Vagina (tissue), 2 donors: Measurements from ENCODE around the gene LDAH. TPM values are rescaled to one million over a fixed set of nuclear protein-coding genes. Genes with fewer than 3 reads are reported as not detected.

ENCODE experiments used
- DNase-seq, 2 donors: peaks; one replicate each; pipeline ENCODE4 v3.0.0-alpha.2; 2017; ENCODE audit errors: extremely low spot score in 2 of 2
- H3K27ac ChIP-seq: fragments of 200-600 bp; sonication (generic); one replicate; pipeline ENCODE4 v1.5.1; 2019
- H3K27me3 ChIP-seq: fragments of 200-600 bp; sonication (generic); one replicate; pipeline ENCODE4 v1.5.1; 2019
- H3K36me3 ChIP-seq, 2 donors: fragments of 200-600 bp; sonication (generic); one replicate each; pipeline ENCODE4 v1.5.1; 2017 to 2019
- H3K4me1 ChIP-seq: fragments of 200-600 bp; sonication (generic); one replicate; pipeline ENCODE4 v1.5.1; 2019
- H3K4me3 ChIP-seq, 2 donors: fragments of 200-600 bp; sonication (generic); 1 replicate in 1 of 2; 2 replicates in 1 of 2; pipeline ENCODE4 v1.5.1; 2016 to 2019
- H3K9me3 ChIP-seq: fragments of 200-600 bp; sonication (generic); one replicate; pipeline ENCODE4 v1.5.1; 2019
- POLR2A ChIP-seq, 2 donors: fragments of 450-650 bp; IDR thresholded peaks; one replicate each; pipeline ENCODE4 v1.6.1; 2017; ENCODE audit warnings: antibody characterized with exemption in 2 of 2, mild to moderate bottlenecking in 2 of 2, moderate library complexity in 2 of 2
- POLR2AphosphoS5 ChIP-seq, 2 donors: sonication (generic); formaldehyde crosslinking; IDR thresholded peaks; one replicate each; pipeline ENCODE4 v1.9.0; 2017; ENCODE audit warnings: antibody characterized with exemption in 2 of 2, mild to moderate bottlenecking in 2 of 2, low read depth in 1 of 2; ENCODE audit not compliant: insufficient read depth in 1 of 2
- intact Hi-C: fragments of 100-400 bp; cut with DNase I; formaldehyde crosslinking; loops from one replicate; pipeline ENCODE4 v1.15.1; 2023
- total RNA-seq: library from RNA; depleted of rRNA; stranded (reverse); fragments of >200 nt; gene quantifications from one replicate; pipeline ENCODE4 v1.2.3, GENCODE V29; 2016
- TF ChIP-seq, protein P1 (sequence below), 3 experiments: fragments of 450-650 bp in 2 of 3; fragments of 200-600 bp in 1 of 3; sonication (generic) in 1 of 3; IDR thresholded peaks; one replicate each; pipeline ENCODE4 v1.5.1; 2017 to 2019; ENCODE audit warnings: antibody characterized with exemption in 3 of 3, mild to moderate bottlenecking in 2 of 3, moderate library complexity in 2 of 3

LDAH gene
- total RNA-seq, 1 donor from 2014 or later, result 9.1 TPM

DNA sequence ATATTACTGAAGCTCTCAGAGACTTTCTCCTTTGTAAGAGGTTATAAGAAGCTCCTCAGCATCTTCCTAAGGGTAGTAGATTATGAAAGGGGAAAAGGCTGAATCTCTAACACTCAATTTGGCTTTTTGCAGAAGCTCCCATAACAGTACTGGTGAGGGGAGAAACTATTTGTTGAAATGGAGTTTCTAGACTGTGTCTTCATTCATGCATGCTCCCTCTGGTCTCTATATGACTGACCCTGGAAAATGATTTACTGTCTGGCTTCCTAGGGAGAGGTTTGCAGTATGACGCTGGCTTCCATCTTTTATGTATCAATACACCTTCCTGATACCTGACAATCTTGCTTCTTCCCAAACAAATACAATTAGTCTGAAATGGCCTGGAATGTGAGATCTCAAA lies 63.9 kb downstream of the LDAH start:
- Histone ChIP-seq H3K4me3 (no peak overlapping the region), H3K9me3 (no peaks in the 10 kb centered on the region), H3K27me3 (no peaks in the 10 kb centered on the region), H3K36me3 (peaks cover 0 to 8% of the 10 kb centered on the region in 2 donors), H3K4me1 (no peaks in the 10 kb centered on the region), H3K27ac (no peak overlapping the region)
- DNase-seq, result no peak
- intact Hi-C loops, result no loop called here
- no peak for TF ChIP-seq POLR2AphosphoS5 (IDR thresholded peaks at IDR 0.05; ENCODE audit: insufficient read depth in 1 of 2, low read depth in 1 of 2)
- TF ChIP-seq POLR2A (IDR thresholded peaks at IDR 0.05), result no peak
- TF ChIP-seq, protein P1, sequence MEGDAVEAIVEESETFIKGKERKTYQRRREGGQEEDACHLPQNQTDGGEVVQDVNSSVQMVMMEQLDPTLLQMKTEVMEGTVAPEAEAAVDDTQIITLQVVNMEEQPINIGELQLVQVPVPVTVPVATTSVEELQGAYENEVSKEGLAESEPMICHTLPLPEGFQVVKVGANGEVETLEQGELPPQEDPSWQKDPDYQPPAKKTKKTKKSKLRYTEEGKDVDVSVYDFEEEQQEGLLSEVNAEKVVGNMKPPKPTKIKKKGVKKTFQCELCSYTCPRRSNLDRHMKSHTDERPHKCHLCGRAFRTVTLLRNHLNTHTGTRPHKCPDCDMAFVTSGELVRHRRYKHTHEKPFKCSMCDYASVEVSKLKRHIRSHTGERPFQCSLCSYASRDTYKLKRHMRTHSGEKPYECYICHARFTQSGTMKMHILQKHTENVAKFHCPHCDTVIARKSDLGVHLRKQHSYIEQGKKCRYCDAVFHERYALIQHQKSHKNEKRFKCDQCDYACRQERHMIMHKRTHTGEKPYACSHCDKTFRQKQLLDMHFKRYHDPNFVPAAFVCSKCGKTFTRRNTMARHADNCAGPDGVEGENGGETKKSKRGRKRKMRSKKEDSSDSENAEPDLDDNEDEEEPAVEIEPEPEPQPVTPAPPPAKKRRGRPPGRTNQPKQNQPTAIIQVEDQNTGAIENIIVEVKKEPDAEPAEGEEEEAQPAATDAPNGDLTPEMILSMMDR (IDR thresholded peaks at IDR 0.05), result no peak

DNA sequence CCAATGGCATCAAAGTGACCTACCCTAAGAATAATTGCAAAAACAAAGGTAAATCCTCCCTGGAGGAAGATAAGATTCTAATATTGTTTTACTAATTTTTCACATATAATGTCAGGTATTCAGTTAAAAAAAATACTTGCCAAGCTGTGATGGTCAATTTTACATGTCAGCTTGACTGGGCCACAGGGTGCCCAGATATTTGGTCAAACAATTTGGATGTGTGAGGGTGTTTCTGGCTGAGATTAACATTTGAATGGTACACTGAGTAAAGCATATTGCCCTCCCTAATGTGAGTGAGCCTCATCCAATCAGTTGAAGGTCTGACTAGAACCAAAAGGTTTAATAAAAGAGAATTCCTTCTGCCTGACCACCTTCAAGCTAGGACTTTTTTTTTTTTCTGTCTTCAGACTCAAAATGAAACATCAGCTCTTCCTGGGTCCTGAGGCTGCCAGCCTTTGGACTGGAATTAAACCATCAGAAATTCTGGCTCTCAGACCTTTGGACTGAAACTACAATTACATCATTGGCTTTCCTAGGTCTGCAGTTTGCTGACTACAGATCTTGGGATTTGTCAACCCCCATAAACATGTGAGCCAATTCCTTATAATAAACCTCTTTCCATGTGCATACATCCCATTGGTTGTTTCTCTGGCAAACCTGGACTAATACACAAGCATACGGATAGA lies 65.4 kb downstream of the LDAH start:
- Histone ChIP-seq H3K4me1 (no peaks in the 10 kb centered on the region), H3K9me3 (no peaks in the 10 kb centered on the region), H3K36me3 (peaks cover 0 to 13% of the 10 kb centered on the region in 2 donors), H3K27me3 (no peaks in the 10 kb centered on the region), H3K27ac (no peak overlapping the region), H3K4me3 (no peak overlapping the region)
- no peak for DNase-seq
- intact Hi-C loops, result no loop called here
- no peak for TF ChIP-seq POLR2A (IDR thresholded peaks at IDR 0.05)
- no peak for TF ChIP-seq POLR2AphosphoS5 (IDR thresholded peaks at IDR 0.05; ENCODE audit: insufficient read depth in 1 of 2, low read depth in 1 of 2)
- TF ChIP-seq, protein P1 (IDR thresholded peaks at IDR 0.05), result no peak

DNA sequence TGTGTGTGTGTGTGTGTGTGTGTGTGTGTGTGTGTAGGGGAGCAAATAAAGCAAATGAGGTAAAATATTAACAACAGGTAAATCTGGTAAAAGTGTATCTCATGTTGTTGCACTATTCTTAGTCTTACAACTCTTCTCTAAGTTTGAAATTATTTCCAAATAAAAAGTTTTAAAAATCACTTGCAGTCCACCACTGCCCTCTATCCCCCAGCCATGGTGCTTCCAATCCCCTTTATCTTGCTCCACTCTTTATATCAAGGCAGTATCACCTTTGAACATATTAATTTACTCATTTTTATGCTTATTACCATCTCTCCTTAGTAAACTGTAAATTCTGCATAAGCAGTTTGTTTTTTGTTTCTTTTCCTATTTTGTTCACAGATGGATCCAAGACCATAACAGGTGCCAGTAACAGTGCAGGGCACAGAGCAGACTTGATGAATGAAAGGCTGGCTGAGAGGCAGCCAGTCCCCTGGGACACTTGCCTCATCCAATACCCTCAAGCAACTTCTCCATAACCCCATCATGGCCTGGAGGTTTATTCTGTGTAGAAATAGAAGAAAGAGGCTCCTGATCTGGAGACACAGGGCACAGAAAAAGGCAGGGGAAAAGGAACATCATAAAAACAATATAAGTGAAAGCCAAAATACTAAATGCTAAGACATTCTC lies 67.6 kb downstream of the LDAH start:
- intact Hi-C loops, result no loop called here
- no peaks in the 10 kb centered on the region for H3K27me3 ChIP-seq
- DNase-seq, result no peak
- H3K4me3 ChIP-seq, result no peak overlapping the region
- TF ChIP-seq POLR2A (IDR thresholded peaks at IDR 0.05), result no peak
- TF ChIP-seq, protein P1 (IDR thresholded peaks at IDR 0.05), result no peak
- TF ChIP-seq POLR2AphosphoS5 (IDR thresholded peaks at IDR 0.05; ENCODE audit: insufficient read depth in 1 of 2, low read depth in 1 of 2), result no peak
- H3K27ac ChIP-seq, result no peak overlapping the region
- no peaks in the 10 kb centered on the region for H3K4me1 ChIP-seq
- H3K9me3 ChIP-seq, result no peaks in the 10 kb centered on the region
- peaks cover 0 to 15% of the 10 kb centered on the region in 2 donors for H3K36me3 ChIP-seq

DNA sequence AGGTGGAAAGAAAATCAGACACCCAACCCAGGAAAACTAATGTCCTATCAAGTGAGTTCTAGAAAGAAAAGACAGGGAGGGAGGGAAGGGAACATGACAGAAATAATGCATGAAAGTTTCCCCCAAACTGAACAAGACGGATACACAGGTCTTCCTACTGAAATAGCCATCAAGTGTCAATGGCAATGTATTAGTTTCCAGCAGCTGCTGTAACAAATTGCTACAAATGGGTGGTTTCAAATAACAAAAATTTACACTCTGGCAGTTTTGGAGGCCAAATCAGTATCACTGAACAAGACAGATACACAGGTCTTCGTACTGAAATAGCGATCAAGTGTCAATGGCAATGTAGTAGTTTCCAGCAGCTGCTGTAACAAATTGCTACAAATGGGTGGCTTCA lies 70.6 kb downstream of the LDAH start:
- TF ChIP-seq POLR2A (IDR thresholded peaks at IDR 0.05), result no peak
- TF ChIP-seq, protein P1 (IDR thresholded peaks at IDR 0.05), result no peak
- TF ChIP-seq POLR2AphosphoS5 (IDR thresholded peaks at IDR 0.05; ENCODE audit: insufficient read depth in 1 of 2, low read depth in 1 of 2), result no peak
- DNase-seq, result no peak
- Histone ChIP-seq H3K4me1 (no peaks in the 10 kb centered on the region), H3K27me3 (no peaks in the 10 kb centered on the region), H3K4me3 (no peak overlapping the region), H3K36me3 (peaks cover 0 to 13% of the 10 kb centered on the region in 2 donors), H3K27ac (no peak overlapping the region), H3K9me3 (no peaks in the 10 kb centered on the region)
- intact Hi-C loops, result no loop called here

DNA sequence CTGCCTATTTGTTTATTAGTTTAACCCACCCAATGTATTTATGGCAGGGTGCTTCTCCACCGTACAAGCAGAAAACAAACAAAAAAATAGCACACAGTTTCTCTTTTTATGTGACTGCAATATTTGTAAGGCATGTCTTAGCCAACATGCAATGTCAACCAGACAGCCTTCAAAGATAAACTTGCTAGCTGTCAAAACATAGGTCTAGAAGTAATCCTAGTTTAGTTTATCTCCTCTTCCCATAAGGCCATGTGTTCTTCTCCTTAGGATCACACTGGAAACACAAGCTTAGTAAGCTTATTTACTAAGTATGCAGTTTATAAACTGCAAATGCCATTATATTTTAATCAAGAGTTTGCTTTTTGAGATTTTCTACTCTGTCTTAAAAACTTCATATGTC lies 75.6 kb downstream of the LDAH start:
- intact Hi-C loops, result no loop called here

More for the DNA sequence above, 75.6 kb downstream of the LDAH start:
- peaks cover 0 to 6% of the 10 kb centered on the region in 2 donors for H3K36me3 ChIP-seq
- H3K4me1 ChIP-seq, result no peaks in the 10 kb centered on the region
- DNase-seq, result no peak
- TF ChIP-seq, protein P1 (IDR thresholded peaks at IDR 0.05), result no peak
- no peak for TF ChIP-seq POLR2AphosphoS5 (IDR thresholded peaks at IDR 0.05; ENCODE audit: insufficient read depth in 1 of 2, low read depth in 1 of 2)
- TF ChIP-seq POLR2A (IDR thresholded peaks at IDR 0.05), result no peak
- H3K9me3 ChIP-seq, result no peaks in the 10 kb centered on the region
- no peak overlapping the region for H3K27ac ChIP-seq
- no peak overlapping the region for H3K4me3 ChIP-seq
- H3K27me3 ChIP-seq, result no peaks in the 10 kb centered on the region
